ENCODE measurements around the gene UQCRC2.
"Not testable (repeated sequence)": the region's sequence is repeated elsewhere in the genome, so short reads cannot be mapped to it uniquely, and the experiment has no call there.

UQCRC2 gene

GRCh38 chr16:22013486-22013885, 60.3 kb downstream of the UQCRC2 start:
- Histone ChIP-seq H3K4me3 (ENCODE audit: low read depth in 1 of 2, low read length in 2 of 2) (no peak overlapping the region), H3K27ac (ENCODE audit: low read depth, low read length) (no peak overlapping the region), H3K27me3 (ENCODE audit: control insufficient read depth in 1 of 2, insufficient read depth in 2 of 2, low read length in 2 of 2) (no peaks in the 10 kb centered on the region), H3K9me3 (ENCODE audit: low read length) (no peaks in the 10 kb centered on the region), H3K4me1 (ENCODE audit: insufficient read depth, low read length) (peaks cover 16% of the 10 kb centered on the region), H3K9ac (ENCODE audit: low read length) (no peak overlapping the region), H3K36me3 (ENCODE audit: insufficient read depth, low read length) (no peaks in the 10 kb centered on the region)

- peaks cover 16% of the 10 kb centered on the region for H3K4me1 ChIP-seq (ENCODE audit: insufficient read depth, low read length)
Measured at GRCh38 chr16:22014271-22014873, 61.2 kb downstream of the UQCRC2 start.

DNA sequence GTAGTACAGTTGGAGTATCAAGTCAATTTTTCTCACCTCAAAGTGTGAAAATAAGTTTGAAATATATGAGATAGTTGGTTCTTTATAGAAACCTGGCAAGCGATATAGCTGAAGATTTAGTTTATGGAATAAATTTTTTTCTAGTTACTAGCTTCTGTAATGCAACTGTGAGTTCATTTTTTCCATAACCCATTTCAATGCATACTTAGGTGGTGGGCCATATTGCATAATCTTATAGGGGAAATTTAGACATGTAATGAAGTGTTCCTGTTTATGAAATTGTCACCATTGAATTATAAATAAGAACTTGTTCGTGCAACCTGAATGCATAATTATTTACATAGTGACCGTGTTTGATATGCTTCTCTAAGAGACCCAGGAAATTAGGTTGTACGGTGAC, 63.8 kb downstream of the UQCRC2 start:
- H3K36me3 ChIP-seq (ENCODE audit: insufficient read depth, low read length): no peaks in the 10 kb centered on the region
- H3K9ac ChIP-seq (ENCODE audit: low read length): no peak overlapping the region
- H3K4me1 ChIP-seq (ENCODE audit: insufficient read depth, low read length): peaks cover 16% of the 10 kb centered on the region
- H3K27ac ChIP-seq (ENCODE audit: low read depth, low read length): no peak overlapping the region
- H3K27me3 ChIP-seq (ENCODE audit: control insufficient read depth in 1 of 2, insufficient read depth in 2 of 2, low read length in 2 of 2): no peaks in the 10 kb centered on the region
- no peaks in the 10 kb centered on the region for H3K9me3 ChIP-seq (ENCODE audit: low read length)
- H3K4me3 ChIP-seq (ENCODE audit: low read depth in 1 of 2, low read length in 2 of 2): no peak overlapping the region

More at GRCh38 chr16:22014271-22014873, 61.2 kb downstream of the UQCRC2 start:
- Histone ChIP-seq H3K9me3 (ENCODE audit: low read length) (no peaks in the 10 kb centered on the region), H3K36me3 (ENCODE audit: insufficient read depth, low read length) (no peaks in the 10 kb centered on the region), H3K4me3 (ENCODE audit: low read depth in 1 of 2, low read length in 2 of 2) (no peak overlapping the region), H3K9ac (ENCODE audit: low read length) (no peak overlapping the region), H3K27ac (ENCODE audit: low read depth, low read length) (no peak overlapping the region), H3K27me3 (ENCODE audit: control insufficient read depth in 1 of 2, insufficient read depth in 2 of 2, low read length in 2 of 2) (no peaks in the 10 kb centered on the region)

DNA sequence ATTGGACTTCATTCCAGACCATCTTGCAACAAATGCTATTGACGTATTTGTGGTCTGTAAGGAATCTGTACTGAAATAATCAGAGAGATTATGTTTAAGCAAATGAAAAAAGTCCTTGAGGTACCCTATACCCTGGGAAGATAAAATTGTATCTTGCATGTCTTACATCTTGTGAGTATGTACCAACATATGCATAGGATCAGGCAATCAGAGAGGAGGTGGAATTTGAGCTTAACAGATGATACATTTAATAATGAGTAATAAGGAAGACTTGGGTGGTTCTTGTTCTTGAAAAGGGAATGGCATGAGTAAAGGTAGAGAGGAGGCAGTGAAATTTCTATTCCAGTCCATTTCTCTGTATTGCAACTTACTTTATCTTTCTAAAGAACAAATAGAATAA, 65.4 kb downstream of the UQCRC2 start:
- Histone ChIP-seq H3K4me1 (ENCODE audit: insufficient read depth, low read length) (peaks cover 16% of the 10 kb centered on the region), H3K9me3 (ENCODE audit: low read length) (no peaks in the 10 kb centered on the region), H3K27ac (ENCODE audit: low read depth, low read length) (no peak overlapping the region), H3K9ac (ENCODE audit: low read length) (no peak overlapping the region), H3K27me3 (ENCODE audit: control insufficient read depth in 1 of 2, insufficient read depth in 2 of 2, low read length in 2 of 2) (no peaks in the 10 kb centered on the region), H3K4me3 (ENCODE audit: low read depth in 1 of 2, low read length in 2 of 2) (no peak overlapping the region), H3K36me3 (ENCODE audit: insufficient read depth, low read length) (no peaks in the 10 kb centered on the region)

- Histone ChIP-seq H3K4me3 (ENCODE audit: low read depth in 1 of 2, low read length in 2 of 2) (no peak overlapping the region), H3K27me3 (ENCODE audit: control insufficient read depth in 1 of 2, insufficient read depth in 2 of 2, low read length in 2 of 2) (no peaks in the 10 kb centered on the region), H3K27ac (ENCODE audit: low read depth, low read length) (no peak overlapping the region), H3K4me1 (ENCODE audit: insufficient read depth, low read length) (peaks cover 3% of the 10 kb centered on the region), H3K36me3 (ENCODE audit: insufficient read depth, low read length) (no peaks in the 10 kb centered on the region), H3K9ac (ENCODE audit: low read length) (no peak overlapping the region), H3K9me3 (ENCODE audit: low read length) (no peaks in the 10 kb centered on the region)
Measured at GRCh38 chr16:22022151-22022550, 69.0 kb downstream of the UQCRC2 start.

DNA sequence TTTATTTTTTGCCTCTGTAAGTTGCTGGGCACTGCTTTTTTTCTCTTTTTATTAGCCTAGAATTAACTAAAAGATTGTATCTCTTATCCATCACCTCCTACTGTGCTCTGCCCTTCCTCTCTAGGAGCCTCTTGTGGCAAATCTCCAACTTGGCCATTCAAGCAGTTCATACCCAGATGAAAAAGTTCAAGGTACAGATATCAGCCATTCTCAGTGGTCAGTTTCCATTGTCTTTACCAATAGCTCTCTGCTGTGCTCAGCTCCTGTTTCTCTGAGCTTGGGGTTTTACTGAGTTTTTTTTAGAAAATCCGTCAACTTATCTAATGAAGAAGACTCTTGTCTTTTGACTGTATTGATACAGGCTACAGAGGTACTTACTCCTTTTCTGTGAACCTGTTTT, 70.3 kb downstream of the UQCRC2 start:
- no peak overlapping the region for H3K9ac ChIP-seq (ENCODE audit: low read length)
- no peak overlapping the region for H3K27ac ChIP-seq (ENCODE audit: low read depth, low read length)
- no peaks in the 10 kb centered on the region for H3K9me3 ChIP-seq (ENCODE audit: low read length)
- no peaks in the 10 kb centered on the region for H3K36me3 ChIP-seq (ENCODE audit: insufficient read depth, low read length)
- H3K27me3 ChIP-seq (ENCODE audit: control insufficient read depth in 1 of 2, insufficient read depth in 2 of 2, low read length in 2 of 2): no peaks in the 10 kb centered on the region
- H3K4me1 ChIP-seq (ENCODE audit: insufficient read depth, low read length): no peaks in the 10 kb centered on the region
- H3K4me3 ChIP-seq (ENCODE audit: low read depth in 1 of 2, low read length in 2 of 2): no peak overlapping the region

GRCh38 chr16:22024785-22025184, 71.6 kb downstream of the UQCRC2 start:
- H3K4me1 ChIP-seq (ENCODE audit: insufficient read depth, low read length); H3K9ac ChIP-seq (ENCODE audit: low read length); H3K27ac ChIP-seq (ENCODE audit: low read depth, low read length); H3K9me3 ChIP-seq (ENCODE audit: low read length); H3K36me3 ChIP-seq (ENCODE audit: insufficient read depth, low read length); H3K4me3 ChIP-seq (ENCODE audit: low read depth in 1 of 2, low read length in 2 of 2); H3K27me3 ChIP-seq (ENCODE audit: control insufficient read depth in 1 of 2, insufficient read depth in 2 of 2, low read length in 2 of 2): not testable (repeated sequence)

DNA sequence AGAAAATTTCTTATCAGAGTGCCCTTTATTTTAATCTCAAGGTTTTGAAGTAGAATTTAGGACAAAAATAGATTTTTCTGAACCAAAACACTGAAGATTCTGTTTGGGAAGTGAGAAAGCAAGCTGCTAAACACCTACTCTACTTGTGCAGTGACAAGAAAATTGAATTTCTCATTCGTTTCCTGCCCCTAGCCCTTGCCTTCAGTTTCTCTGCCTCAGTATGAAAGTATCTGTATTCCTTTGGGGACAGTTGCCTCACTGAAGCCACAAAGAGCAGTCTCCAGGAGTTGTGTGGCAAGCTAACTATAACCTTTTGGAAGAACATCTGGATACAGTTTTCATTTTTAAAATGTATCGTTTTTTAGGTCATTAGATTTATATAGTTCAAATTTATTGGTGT, 74.5 kb downstream of the UQCRC2 start:
- Histone ChIP-seq H3K36me3 (ENCODE audit: insufficient read depth, low read length) (no peaks in the 10 kb centered on the region), H3K27ac (ENCODE audit: low read depth, low read length) (no peak overlapping the region), H3K9me3 (ENCODE audit: low read length) (no peaks in the 10 kb centered on the region), H3K9ac (ENCODE audit: low read length) (no peak overlapping the region), H3K27me3 (ENCODE audit: control insufficient read depth in 1 of 2, insufficient read depth in 2 of 2, low read length in 2 of 2) (no peaks in the 10 kb centered on the region), H3K4me3 (ENCODE audit: low read depth in 1 of 2, low read length in 2 of 2) (no peak overlapping the region), H3K4me1 (ENCODE audit: insufficient read depth, low read length) (no peaks in the 10 kb centered on the region)

- H3K36me3 ChIP-seq (ENCODE audit: insufficient read depth, low read length): no peaks in the 10 kb centered on the region
Measured at GRCh38 chr16:22029632-22030031, 76.5 kb downstream of the UQCRC2 start.

GRCh38 chr16:22030087-22030812, 77.1 kb downstream of the UQCRC2 start:
- Histone ChIP-seq H3K4me3 (ENCODE audit: low read depth in 1 of 2, low read length in 2 of 2) (no peak overlapping the region), H3K27ac (ENCODE audit: low read depth, low read length) (no peak overlapping the region), H3K36me3 (ENCODE audit: insufficient read depth, low read length) (no peaks in the 10 kb centered on the region), H3K9ac (ENCODE audit: low read length) (no peak overlapping the region), H3K4me1 (ENCODE audit: insufficient read depth, low read length) (no peaks in the 10 kb centered on the region), H3K9me3 (ENCODE audit: low read length) (no peaks in the 10 kb centered on the region), H3K27me3 (ENCODE audit: control insufficient read depth in 1 of 2, insufficient read depth in 2 of 2, low read length in 2 of 2) (no peaks in the 10 kb centered on the region)

More at GRCh38 chr16:22029632-22030031, 76.5 kb downstream of the UQCRC2 start:
- Histone ChIP-seq H3K9me3 (ENCODE audit: low read length) (no peaks in the 10 kb centered on the region), H3K4me1 (ENCODE audit: insufficient read depth, low read length) (no peaks in the 10 kb centered on the region), H3K27me3 (ENCODE audit: control insufficient read depth in 1 of 2, insufficient read depth in 2 of 2, low read length in 2 of 2) (no peaks in the 10 kb centered on the region), H3K9ac (ENCODE audit: low read length) (no peak overlapping the region), H3K4me3 (ENCODE audit: low read depth in 1 of 2, low read length in 2 of 2) (no peak overlapping the region), H3K27ac (ENCODE audit: low read depth, low read length) (no peak overlapping the region)

GRCh38 chr16:22031483-22032083, 78.4 kb downstream of the UQCRC2 start:
- Histone ChIP-seq H3K9me3 (ENCODE audit: low read length) (no peaks in the 10 kb centered on the region), H3K4me3 (ENCODE audit: low read depth in 1 of 2, low read length in 2 of 2) (no peak overlapping the region), H3K27me3 (ENCODE audit: control insufficient read depth in 1 of 2, insufficient read depth in 2 of 2, low read length in 2 of 2) (no peaks in the 10 kb centered on the region), H3K36me3 (ENCODE audit: insufficient read depth, low read length) (no peaks in the 10 kb centered on the region), H3K4me1 (ENCODE audit: insufficient read depth, low read length) (no peaks in the 10 kb centered on the region), H3K9ac (ENCODE audit: low read length) (no peak overlapping the region), H3K27ac (ENCODE audit: low read depth, low read length) (no peak overlapping the region)

All from muscle layer of colon (tissue), 2 donors.